Uterus (tissue), 2 donors: ENCODE data around the gene ASIC1.

Experiments
- POLR2A ChIP-seq, 2 donors: fragments of 450-650 bp; IDR thresholded peaks; one replicate each; pipeline ENCODE4 v1.6.1; 2016; ENCODE audit warnings: antibody characterized with exemption in 2 of 2, mild to moderate bottlenecking in 1 of 2, moderate library complexity in 1 of 2
- TF ChIP-seq, protein P1 (sequence below), 4 experiments: fragments of 200-600 bp in 2 of 4; fragments of 450-650 bp in 2 of 4; sonication (generic) in 2 of 4; IDR thresholded peaks; one replicate each; pipeline ENCODE4 v1.5.1; 2016 to 2019; ENCODE audit warnings: antibody characterized with exemption in 4 of 4, mild to moderate bottlenecking in 2 of 4, moderate library complexity in 1 of 4

DNA sequence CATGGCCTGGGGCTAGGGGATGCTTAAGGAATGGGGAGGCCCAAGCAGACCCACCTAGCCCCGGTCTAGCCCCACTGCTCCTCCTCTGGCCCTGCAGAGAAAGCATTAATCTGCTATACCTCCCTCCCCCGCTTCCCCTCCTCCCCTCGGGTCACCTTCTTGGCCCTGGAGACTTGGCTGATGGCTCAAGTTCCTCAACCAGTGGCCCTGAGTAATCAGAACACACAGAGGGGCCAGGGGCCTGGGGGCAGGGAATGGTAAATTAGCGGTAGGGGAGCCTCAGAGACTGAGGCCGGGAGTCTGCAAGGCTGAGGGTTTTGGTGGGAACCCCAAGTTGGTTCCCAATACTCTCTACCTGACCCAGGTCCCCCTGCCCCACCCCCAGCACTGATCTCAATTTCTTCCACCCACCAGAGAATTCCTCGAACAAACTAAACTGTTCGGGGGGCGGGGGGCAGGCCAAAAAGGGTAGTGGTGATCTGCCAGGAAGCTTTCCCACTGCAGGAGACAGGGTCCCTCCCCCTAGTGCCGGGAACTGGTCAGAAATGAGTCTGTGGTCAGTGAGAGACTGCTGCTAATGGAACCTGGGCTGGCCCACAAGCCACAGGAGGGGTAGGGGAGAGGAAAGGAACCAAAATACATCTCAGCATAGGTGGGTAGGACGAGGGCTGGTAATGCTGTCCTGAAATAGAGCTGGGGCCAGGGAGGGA is 15.0 kb downstream of the ASIC1 start:
- TF ChIP-seq, protein P1, sequence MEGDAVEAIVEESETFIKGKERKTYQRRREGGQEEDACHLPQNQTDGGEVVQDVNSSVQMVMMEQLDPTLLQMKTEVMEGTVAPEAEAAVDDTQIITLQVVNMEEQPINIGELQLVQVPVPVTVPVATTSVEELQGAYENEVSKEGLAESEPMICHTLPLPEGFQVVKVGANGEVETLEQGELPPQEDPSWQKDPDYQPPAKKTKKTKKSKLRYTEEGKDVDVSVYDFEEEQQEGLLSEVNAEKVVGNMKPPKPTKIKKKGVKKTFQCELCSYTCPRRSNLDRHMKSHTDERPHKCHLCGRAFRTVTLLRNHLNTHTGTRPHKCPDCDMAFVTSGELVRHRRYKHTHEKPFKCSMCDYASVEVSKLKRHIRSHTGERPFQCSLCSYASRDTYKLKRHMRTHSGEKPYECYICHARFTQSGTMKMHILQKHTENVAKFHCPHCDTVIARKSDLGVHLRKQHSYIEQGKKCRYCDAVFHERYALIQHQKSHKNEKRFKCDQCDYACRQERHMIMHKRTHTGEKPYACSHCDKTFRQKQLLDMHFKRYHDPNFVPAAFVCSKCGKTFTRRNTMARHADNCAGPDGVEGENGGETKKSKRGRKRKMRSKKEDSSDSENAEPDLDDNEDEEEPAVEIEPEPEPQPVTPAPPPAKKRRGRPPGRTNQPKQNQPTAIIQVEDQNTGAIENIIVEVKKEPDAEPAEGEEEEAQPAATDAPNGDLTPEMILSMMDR (IDR thresholded peaks at IDR 0.05): no peak
- TF ChIP-seq POLR2A (IDR thresholded peaks at IDR 0.05): no peak
